Aorta (tissue), 5 donors: Measurements from ENCODE around the gene UMAD1. TPM values are rescaled to one million over a fixed set of nuclear protein-coding genes. Genes with fewer than 3 reads are reported as not detected.
"Not testable (repeated sequence)": the region's sequence is repeated elsewhere in the genome, so short reads cannot be mapped to it uniquely, and the experiment has no call there.

Experiments
- ATAC-seq: fragments of 200-7000 bp; cut with Tn5 transposase; one replicate; pipeline ENCODE4 v1.9.1; 2022; ENCODE audit warnings: moderate library complexity; ENCODE audit not compliant: low FRiP score
- DNase-seq, 2 donors: peaks; one replicate each; pipeline ENCODE4 v3.0.0-alpha.2; 2020
- H3K27ac ChIP-seq, 2 donors: one replicate each; pipeline ENCODE4 v1.5.1; 2013; ENCODE audit warnings: low read length in 2 of 2, mild to moderate bottlenecking in 2 of 2, moderate library complexity in 2 of 2, control low read depth in 1 of 2, inconsistent platforms in 1 of 2, low read depth in 1 of 2
- H3K27me3 ChIP-seq, 2 donors: one replicate each; pipeline ENCODE4 v1.6.1; 2013; ENCODE audit warnings: control low read depth in 1 of 2, low read length in 1 of 2, mild to moderate bottlenecking in 1 of 2, moderate library complexity in 1 of 2; ENCODE audit not compliant: insufficient read depth in 2 of 2, control insufficient read depth in 1 of 2
- H3K36me3 ChIP-seq, 2 donors: one replicate each; pipeline ENCODE4 v1.6.1; 2013; ENCODE audit warnings: control low read depth in 1 of 2, low read length in 1 of 2, mild to moderate bottlenecking in 1 of 2; ENCODE audit not compliant: insufficient read depth in 2 of 2, control insufficient read depth in 1 of 2
- H3K4me1 ChIP-seq, 2 donors: one replicate each; pipeline ENCODE4 v1.6.1; 2013; ENCODE audit warnings: low read length in 2 of 2, control low read depth in 1 of 2, mild to moderate bottlenecking in 1 of 2, moderate library complexity in 1 of 2; ENCODE audit not compliant: insufficient read depth in 2 of 2, control insufficient read depth in 1 of 2
- H3K4me3 ChIP-seq, 2 donors: one replicate each; pipeline ENCODE4 v1.5.1; 2013; ENCODE audit warnings: low read length in 2 of 2, control low read depth in 1 of 2, mild to moderate bottlenecking in 1 of 2
- H3K9me3 ChIP-seq: one replicate; pipeline ENCODE4 v1.6.1; 2013; ENCODE audit warnings: mild to moderate bottlenecking, low read length; ENCODE audit not compliant: control insufficient read depth
- WGBS, 2 donors: extraction: QIAGEN DNeasy Blood & Tissue Kit; methylation state at CpG; one replicate each; pipeline ENCODE4 v1.1.7; 2013; 5-methylcytosine and 5-hydroxymethylcytosine counted together
- intact Hi-C, 2 donors: fragments of 100-400 bp; cut with DNase I; formaldehyde crosslinking; loops; one replicate each; pipeline versions ENCODE4 v1.14.2 to v1.15.0; 2022
- polyA plus RNA-seq, 2 donors: library from polyadenylated mRNA; stranded (reverse); fragments of 200-250 nt; gene quantifications; one replicate each; pipeline ENCODE4 v1.2.3, GENCODE V29; 2013
- total RNA-seq, 2 donors: library from RNA; stranded (reverse); fragmentation: NEBNext Ultra II Directional; extraction: Animal tissue kit (Norgen Biotek cat#: 25700); gene quantifications; one replicate each; pipeline ENCODE4 v1.2.1, GENCODE V29; 2021
- donor health status: healthy with polysubstance abuse.
- donor health status: Bipolar disorder and iron deficiency.
- donor health status: DM: no; HTN: no; CAD: no.
- donor health status: DM: no; HTN: no; CAD: no.
- donor health status: DM: yes; HTN: yes; CAD: no.

UMAD1 gene
- total and polyA plus RNA-seq, 4 donors, result 11.8 to 18.9 (median 15.5) TPM

DNA sequence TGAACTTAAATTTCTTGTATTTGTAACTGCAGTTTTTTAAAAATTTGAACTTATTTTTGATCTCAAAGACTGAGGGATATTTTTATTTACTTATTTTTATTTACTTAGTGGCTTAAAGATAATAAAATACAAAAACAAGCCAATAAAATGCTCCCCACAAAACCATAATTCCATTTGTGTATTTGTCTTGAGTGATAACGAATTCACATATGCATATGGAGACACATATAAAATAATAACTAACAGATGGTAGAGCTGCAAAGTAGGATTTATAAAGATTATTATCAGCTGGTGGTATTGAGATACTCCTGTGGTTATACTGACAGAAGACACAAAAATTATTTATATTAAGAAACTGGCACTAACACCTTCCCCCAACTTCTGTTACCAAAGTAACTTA, 168.1 kb downstream of the UMAD1 start:
- DNase-seq, result no peak
- Histone ChIP-seq H3K36me3 (no peaks in the 10 kb centered on the region), H3K9me3 (no peaks in the 10 kb centered on the region), H3K4me3 (no peak overlapping the region), H3K27me3 (no peaks in the 10 kb centered on the region), H3K27ac (no peak overlapping the region), H3K4me1 (no peaks in the 10 kb centered on the region)
- 97 to 100% methylated on average over 1 of the region's 1 CpG for WGBS, 2 donors
- no peak for ATAC-seq
- intact Hi-C loops, result no loop called here

DNA sequence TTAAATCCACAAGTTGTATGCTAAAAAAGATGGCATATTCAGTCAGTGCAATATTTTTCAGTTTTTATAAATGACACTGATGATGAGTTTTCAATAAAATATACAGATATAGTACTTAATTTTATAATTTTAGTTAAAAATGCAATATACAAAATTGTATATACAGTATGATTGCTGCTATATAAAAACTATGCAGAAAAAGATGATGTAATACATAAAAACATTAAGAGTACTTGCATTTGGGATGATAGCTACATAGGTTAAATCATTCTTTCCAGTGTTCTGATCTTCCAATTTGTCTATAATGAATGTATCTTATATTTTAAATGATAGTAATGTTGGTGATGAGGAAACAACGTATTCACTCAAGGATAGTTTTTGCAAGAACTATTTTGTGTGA, 169.8 kb downstream of the UMAD1 start:
- ATAC-seq, result no peak
- H3K4me3 ChIP-seq, result no peak overlapping the region
- H3K36me3 ChIP-seq, result no peaks in the 10 kb centered on the region
- H3K4me1 ChIP-seq, result no peaks in the 10 kb centered on the region
- intact Hi-C loops, result no loop called here
- H3K27ac ChIP-seq, result no peak overlapping the region
- H3K27me3 ChIP-seq, result no peaks in the 10 kb centered on the region
- DNase-seq, result no peak
- H3K9me3 ChIP-seq, result no peaks in the 10 kb centered on the region
- 97 to 100% methylated on average over 1 of the region's 1 CpG for WGBS, 2 donors

DNA sequence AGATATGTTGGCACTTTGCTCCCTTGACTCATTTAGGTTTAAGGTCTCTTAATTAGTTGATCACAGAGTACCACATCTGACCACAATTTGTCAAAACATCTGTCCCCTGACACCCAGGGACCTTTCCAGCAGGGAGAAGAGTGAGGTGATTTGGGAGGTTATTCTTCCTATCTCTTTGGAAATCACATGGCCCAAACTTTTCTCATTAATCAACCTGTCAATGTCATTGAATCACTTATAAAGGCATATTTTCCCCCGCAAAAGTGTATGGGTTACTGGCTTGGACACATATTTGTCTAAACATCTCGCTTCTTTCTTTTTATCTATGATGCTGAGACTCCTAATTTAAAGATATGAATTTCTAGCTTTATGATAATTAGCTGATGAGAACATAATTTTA, 170.3 kb downstream of the UMAD1 start:
- H3K36me3 ChIP-seq, result no peaks in the 10 kb centered on the region
- no peak for DNase-seq
- no peak for ATAC-seq
- H3K4me3 ChIP-seq, result no peak overlapping the region
- WGBS, 2 donors, result 92 to 98% methylated on average over 2 of the region's 2 CpGs
- no peaks in the 10 kb centered on the region for H3K27me3 ChIP-seq
- H3K9me3 ChIP-seq, result no peaks in the 10 kb centered on the region
- no peak overlapping the region for H3K27ac ChIP-seq
- H3K4me1 ChIP-seq, result no peaks in the 10 kb centered on the region
- intact Hi-C loops, result no loop called here

DNA sequence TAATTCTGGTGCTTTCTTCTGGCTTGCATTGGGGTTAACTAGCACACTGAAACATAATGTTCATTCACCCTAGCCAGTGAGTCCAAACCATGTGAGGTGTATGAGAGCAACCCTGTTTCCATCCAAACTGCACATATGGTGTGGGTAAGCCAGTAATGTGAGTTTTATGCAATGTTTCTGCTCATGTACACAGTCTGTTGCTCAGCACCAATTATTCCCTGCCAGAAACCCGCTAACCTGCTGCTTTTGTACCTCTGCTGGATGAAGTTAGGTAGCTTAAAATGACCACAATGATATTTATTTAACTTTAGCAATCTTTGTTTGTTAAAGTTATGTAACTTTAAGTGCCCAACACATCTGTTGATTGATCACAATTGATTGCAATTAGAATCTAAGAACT, 171.6 kb downstream of the UMAD1 start:
- no peaks in the 10 kb centered on the region for H3K36me3 ChIP-seq
- no peaks in the 10 kb centered on the region for H3K27me3 ChIP-seq
- H3K4me1 ChIP-seq, result no peaks in the 10 kb centered on the region
- H3K4me3 ChIP-seq, result no peak overlapping the region
- ATAC-seq (no peak), DNase-seq (no peak)
- no peaks in the 10 kb centered on the region for H3K9me3 ChIP-seq
- intact Hi-C loops, result no loop called here
- 93 to 96% methylated on average over 1 of the region's 1 CpG for WGBS, 2 donors
- H3K27ac ChIP-seq, result no peak overlapping the region

DNA sequence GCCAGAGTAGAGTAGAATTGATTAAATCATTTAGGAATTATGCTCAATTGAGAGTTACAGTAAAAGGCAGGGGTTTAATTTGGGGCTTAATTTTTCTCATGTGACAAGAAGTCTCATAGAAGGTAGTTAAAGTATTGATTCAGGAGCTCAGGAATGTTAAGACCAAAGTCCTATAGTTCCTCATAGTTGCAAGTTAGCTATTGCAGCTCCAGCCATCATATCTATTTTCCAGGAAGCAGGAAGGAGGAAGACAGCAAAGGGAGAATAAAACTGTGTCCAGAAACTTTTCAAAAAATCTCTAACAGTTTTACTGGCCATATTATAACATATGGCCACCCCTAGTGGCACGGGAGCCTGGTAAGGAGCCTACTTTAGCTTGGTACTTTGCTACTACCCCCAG, 174.8 kb downstream of the UMAD1 start:
- Histone ChIP-seq H3K36me3 (no peaks in the 10 kb centered on the region), H3K4me3 (no peak overlapping the region), H3K4me1 (no peaks in the 10 kb centered on the region), H3K27ac (no peak overlapping the region), H3K27me3 (no peaks in the 10 kb centered on the region), H3K9me3 (no peaks in the 10 kb centered on the region)
- 94 to 99% methylated on average over 1 of the region's 1 CpG for WGBS, 2 donors
- intact Hi-C loops, result no loop called here
- no peak for DNase-seq
- ATAC-seq, result no peak

DNA sequence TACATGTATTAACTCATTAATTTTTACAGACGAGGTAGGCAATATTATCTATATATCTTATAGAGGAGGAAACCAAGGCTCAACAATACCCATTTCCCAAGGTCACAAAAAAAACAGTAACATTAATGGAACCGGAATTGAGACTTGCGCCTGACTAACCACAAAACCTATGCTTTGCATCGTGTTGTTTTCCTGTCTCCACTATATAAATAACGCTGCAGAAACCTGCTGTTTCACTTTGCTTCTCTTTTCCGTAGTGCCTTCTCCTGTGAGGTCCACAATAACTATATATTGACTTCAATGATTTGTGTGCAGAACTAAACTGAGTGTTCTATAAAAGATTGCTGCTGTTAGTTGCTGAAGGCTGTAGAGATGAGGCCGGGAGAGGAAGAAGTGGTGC, 175.5 kb downstream of the UMAD1 start:
- intact Hi-C loops, result no loop called here
- DNase-seq (no peak), ATAC-seq (no peak)
- H3K27ac ChIP-seq, result no peak overlapping the region
- H3K4me3 ChIP-seq, result no peak overlapping the region
- WGBS, 2 donors, result 81 to 83% methylated on average over 7 of the region's 7 CpGs
- H3K4me1 ChIP-seq, result no peaks in the 10 kb centered on the region
- no peaks in the 10 kb centered on the region for H3K9me3 ChIP-seq
- no peaks in the 10 kb centered on the region for H3K27me3 ChIP-seq
- H3K36me3 ChIP-seq, result no peaks in the 10 kb centered on the region

DNA sequence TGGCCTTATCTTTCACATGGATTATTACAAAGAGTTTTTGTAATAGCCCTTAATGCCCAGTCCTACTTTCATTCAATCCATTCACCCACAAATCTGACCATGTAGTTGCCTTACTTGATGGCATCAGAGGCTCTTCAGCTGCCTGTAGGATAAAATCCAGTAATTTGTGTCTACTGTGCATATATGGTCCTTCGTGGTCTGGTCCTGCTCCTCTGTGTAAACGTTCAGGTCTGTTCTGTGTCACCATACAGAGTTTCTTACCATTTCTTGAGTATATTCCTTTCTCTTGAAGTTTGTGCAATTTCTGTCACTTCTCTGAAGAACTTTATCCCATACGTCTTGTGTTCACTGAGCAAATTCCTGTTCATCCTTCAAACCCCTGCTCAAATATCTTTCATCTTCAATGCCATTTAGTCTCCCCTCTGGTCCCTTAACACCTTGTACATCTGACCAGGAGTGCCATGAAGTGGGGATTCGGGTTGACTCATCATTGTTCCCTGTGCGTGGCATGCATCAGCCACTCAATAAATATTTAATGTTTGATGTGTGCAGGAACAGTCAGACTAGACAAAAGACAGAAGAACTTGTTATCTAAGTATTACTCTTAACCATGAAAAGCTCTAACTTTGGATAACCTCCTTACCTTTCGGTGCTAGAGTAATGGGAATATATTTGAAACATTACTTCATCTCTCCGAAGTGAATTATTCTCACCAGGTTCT, 176.4 kb downstream of the UMAD1 start:
- DNase-seq (no peak), ATAC-seq (no peak)
- H3K4me1 ChIP-seq, result no peaks in the 10 kb centered on the region
- 75 to 76% methylated on average over 7 of the region's 7 CpGs for WGBS, 2 donors
- intact Hi-C loops, result no loop called here
- H3K27me3 ChIP-seq, result no peaks in the 10 kb centered on the region
- H3K27ac ChIP-seq, result no peak overlapping the region
- no peak overlapping the region for H3K4me3 ChIP-seq
- H3K9me3 ChIP-seq, result no peaks in the 10 kb centered on the region
- no peaks in the 10 kb centered on the region for H3K36me3 ChIP-seq

DNA sequence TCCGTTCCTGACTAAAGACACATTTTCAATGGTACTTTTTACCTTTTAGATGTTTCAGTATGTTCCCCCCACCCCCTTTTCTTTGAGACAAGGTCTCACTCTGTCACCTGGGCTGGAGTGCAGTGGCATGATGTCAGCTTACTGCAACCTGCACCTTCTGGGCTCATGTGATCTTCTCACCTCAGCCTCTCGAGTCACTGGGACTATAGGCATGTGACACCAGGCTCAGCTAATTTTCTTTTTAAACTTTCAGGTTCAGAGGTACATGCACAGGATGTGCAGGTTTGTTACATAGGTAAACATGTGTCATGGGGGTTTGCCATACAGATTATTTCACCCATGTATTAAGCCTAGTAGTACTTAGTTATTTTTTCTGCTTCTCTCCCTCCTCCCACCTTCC, 177.2 kb downstream of the UMAD1 start:
- Histone ChIP-seq H3K9me3 (no peaks in the 10 kb centered on the region), H3K36me3 (no peaks in the 10 kb centered on the region), H3K27me3 (no peaks in the 10 kb centered on the region), H3K27ac (no peak overlapping the region), H3K4me3 (no peak overlapping the region), H3K4me1 (no peaks in the 10 kb centered on the region)
- DNase-seq (no peak), ATAC-seq (no peak)
- 93 to 95% methylated on average over 2 of the region's 2 CpGs for WGBS, 2 donors
- intact Hi-C loops, result no loop called here

DNA sequence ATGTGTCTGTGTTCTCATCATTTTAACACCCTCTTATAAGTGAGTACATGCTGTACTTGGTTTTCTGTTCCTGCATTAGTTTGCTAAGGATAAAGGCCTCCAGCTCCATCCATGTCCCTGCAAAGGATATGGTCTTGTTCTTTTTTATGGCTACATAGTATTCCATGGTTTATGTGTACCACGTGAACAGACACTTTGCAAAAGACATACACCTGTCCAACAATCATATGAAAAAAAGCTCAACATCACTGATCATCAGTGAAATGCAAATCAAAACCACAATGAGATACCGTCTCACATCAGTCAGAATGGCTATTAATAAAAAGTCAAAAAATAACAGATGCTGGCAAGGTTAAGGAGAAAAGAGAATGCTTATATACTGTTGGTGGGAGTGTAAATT, 177.6 kb downstream of the UMAD1 start:
- H3K36me3 ChIP-seq, ATAC-seq: not testable (repeated sequence)

More for the DNA sequence above, 177.6 kb downstream of the UMAD1 start:
- DNase-seq, H3K4me3 ChIP-seq, intact Hi-C loops, H3K4me1 ChIP-seq, H3K27ac ChIP-seq, H3K9me3 ChIP-seq, H3K27me3 ChIP-seq: not testable (repeated sequence)
- WGBS, 2 donors, result 97 to 98% methylated on average over 2 of the region's 2 CpGs
